ENCODE measurements around the gene ADGRE1.

ADGRE1 gene

GRCh38 chr19:6925801-6926751 is 38.7 kb downstream of the ADGRE1 start (continued):
- TF ChIP-seq ZNF768 (tag by site-specific recombination; IDR thresholded peaks at IDR 0.05) (no peak), ZBTB26 (tag by site-specific recombination; optimal IDR thresholded peaks at IDR 0.05) (no peak), SETDB1 (IDR thresholded peaks at IDR 0.05; ENCODE audit: insufficient read length, low read length) (no peak)

GRCh38 chr19:6930190-6930589 is 42.8 kb downstream of the ADGRE1 start:
- ChIA-PET CTCF (no interaction called here), POLR2A (no interaction called here)
- no peak for TF ChIP-seq ZNF280C (tag by site-specific recombination; IDR thresholded peaks at IDR 0.05)
- peak; percentile 71 for TF ChIP-seq SETDB1 (IDR thresholded peaks at IDR 0.05; ENCODE audit: insufficient read length, low read length)
- TF ChIP-seq ZNF747 (tag by site-specific recombination; IDR thresholded peaks at IDR 0.05) = no peak

GRCh38 chr19:6935069-6935468 is 47.7 kb downstream of the ADGRE1 start:
- CTCF ChIA-PET = no interaction called here
- Histone ChIP-seq H3K9me3 (ENCODE audit: control insufficient read depth, insufficient read depth, low read depth, low read length) (no peaks in the 10 kb centered on the region), H3K27ac (ENCODE audit: extremely low read depth, low read depth, low read length) (no peak overlapping the region), H3K4me1 (ENCODE audit: control insufficient read depth, insufficient read depth, low read length) (no peaks in the 10 kb centered on the region), H3K36me3 (ENCODE audit: control insufficient read depth in 2 of 2, insufficient read depth in 1 of 2, low read length in 2 of 2) (no peaks in the 10 kb centered on the region), H3K4me3 (ENCODE audit: low read depth, low read length) (no peak overlapping the region)
- POLR2A ChIA-PET = no interaction called here
- TF ChIP-seq ZNF529 (tag by site-specific recombination; IDR thresholded peaks at IDR 0.05; ENCODE audit: insufficient replicate concordance) = no peak
- no peak for TF ChIP-seq ZNF654 (tag by site-specific recombination; IDR thresholded peaks at IDR 0.05; ENCODE audit: low read depth)
- no peak for TF ChIP-seq ELK4 (IDR thresholded peaks at IDR 0.05; ENCODE audit: borderline replicate concordance, low read depth, low read length)
- TF ChIP-seq ZNF138 (tag by site-specific recombination; IDR thresholded peaks at IDR 0.05; ENCODE audit: borderline replicate concordance) = no peak
- no peak for TF ChIP-seq ZNF239 (tag by site-specific recombination; IDR thresholded peaks at IDR 0.05)

More at GRCh38 chr19:6930190-6930589, 42.8 kb downstream of the ADGRE1 start:
- H3K9me3 ChIP-seq (ENCODE audit: control insufficient read depth, insufficient read depth, low read depth, low read length) = no peaks in the 10 kb centered on the region
- H3K4me1 ChIP-seq (ENCODE audit: control insufficient read depth, insufficient read depth, low read length) = no peaks in the 10 kb centered on the region
- H3K4me3 ChIP-seq (ENCODE audit: low read depth, low read length) = no peak overlapping the region
- no peaks in the 10 kb centered on the region for H3K36me3 ChIP-seq (ENCODE audit: control insufficient read depth in 2 of 2, insufficient read depth in 1 of 2, low read length in 2 of 2)
- no peak overlapping the region for H3K27ac ChIP-seq (ENCODE audit: extremely low read depth, low read depth, low read length)

GRCh38 chr19:6935618-6936017 is 48.2 kb downstream of the ADGRE1 start:
- H3K27ac ChIP-seq (ENCODE audit: extremely low read depth, low read depth, low read length) = no peak overlapping the region
- ChIA-PET POLR2A (no interaction called here), CTCF (no interaction called here)
- no peak for TF ChIP-seq PRDM6 (tag by site-specific recombination; IDR thresholded peaks at IDR 0.05)
- no peak for TF ChIP-seq ZNF626 (tag by site-specific recombination; IDR thresholded peaks at IDR 0.05)
- no peak for TF ChIP-seq ZNF175 (tag by site-specific recombination; IDR thresholded peaks at IDR 0.05)
- no peak for TF ChIP-seq ZNF174 (tag by site-specific recombination; IDR thresholded peaks at IDR 0.05)
- TF ChIP-seq ZNF529 (tag by site-specific recombination; IDR thresholded peaks at IDR 0.05; ENCODE audit: insufficient replicate concordance) = no peak
- TF ChIP-seq ZNF707 (tag by site-specific recombination; IDR thresholded peaks at IDR 0.05) = no peak
- H3K36me3 ChIP-seq (ENCODE audit: control insufficient read depth in 2 of 2, insufficient read depth in 1 of 2, low read length in 2 of 2) = no peaks in the 10 kb centered on the region
- H3K9me3 ChIP-seq (ENCODE audit: control insufficient read depth, insufficient read depth, low read depth, low read length) = no peaks in the 10 kb centered on the region
- H3K4me1 ChIP-seq (ENCODE audit: control insufficient read depth, insufficient read depth, low read length) = no peaks in the 10 kb centered on the region
- no peak overlapping the region for H3K4me3 ChIP-seq (ENCODE audit: low read depth, low read length)
